NCI-H1105 (cell line): Measurements from ENCODE around the gene IL12A.

Experiments
- DNase-seq: peaks from one replicate; lab custom pipeline; 2025; lab: John Stamatoyannopoulos, UW

The IL12A gene

DNA sequence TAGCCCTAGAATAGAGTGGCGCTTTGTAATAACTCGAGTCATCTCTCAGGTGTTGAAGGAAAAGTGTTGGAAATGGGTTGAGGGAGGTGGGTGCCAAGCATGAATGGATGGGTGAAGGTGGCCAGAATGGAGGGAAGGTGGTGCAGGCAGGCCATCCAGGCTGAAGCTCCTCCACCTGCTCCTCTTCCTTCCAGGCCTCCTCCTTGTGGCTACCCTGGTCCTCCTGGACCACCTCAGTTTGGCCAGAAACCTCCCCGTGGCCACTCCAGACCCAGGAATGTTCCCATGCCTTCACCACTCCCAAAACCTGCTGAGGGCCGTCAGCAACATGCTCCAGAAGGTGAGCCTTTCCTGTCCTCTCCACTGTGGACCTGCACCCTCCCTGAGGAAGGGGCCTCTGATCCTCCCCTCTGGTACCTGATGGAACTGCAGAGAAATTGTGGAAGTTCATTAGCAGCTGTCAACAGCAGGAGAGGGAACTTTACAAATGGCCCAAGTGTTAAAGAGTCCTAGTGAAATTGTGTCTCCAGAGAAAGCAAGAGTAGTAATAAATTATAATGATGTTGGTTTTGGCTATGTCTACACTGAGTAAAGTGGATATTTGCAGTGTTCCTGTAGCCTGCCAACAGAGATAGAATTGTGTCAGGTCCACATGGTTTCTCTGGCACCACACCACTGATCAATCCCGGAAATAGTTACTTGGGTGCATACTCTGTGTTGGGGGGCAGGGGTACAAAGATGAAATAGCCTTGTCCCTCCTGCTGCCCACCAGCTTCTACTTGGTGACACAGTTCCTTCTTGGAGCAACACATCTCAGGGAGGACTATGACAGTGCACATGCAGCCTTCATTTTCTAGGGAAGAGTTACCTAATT, 1.6 kb downstream of the IL12A start:
- DNase-seq: no peak

DNA sequence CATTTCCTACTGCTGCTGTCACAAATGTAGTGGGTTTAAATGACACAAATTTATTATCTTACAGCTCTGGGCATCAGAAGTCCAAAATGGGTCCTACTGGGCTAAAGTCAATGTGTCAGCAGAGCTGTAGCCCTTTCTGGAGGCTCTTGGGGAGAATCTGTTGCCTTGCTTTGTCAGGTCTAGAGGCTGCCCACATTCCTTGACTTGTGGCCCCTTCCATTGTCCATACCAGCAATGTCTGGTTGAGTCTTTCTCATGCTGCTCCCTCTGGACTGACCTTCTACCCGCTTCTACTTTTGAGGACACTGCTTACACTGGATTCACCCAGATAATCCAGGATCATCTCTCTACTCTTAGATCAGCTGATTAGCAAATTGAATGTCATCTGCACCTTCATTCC, 3.0 kb downstream of the IL12A start:
- no peak for DNase-seq

DNA sequence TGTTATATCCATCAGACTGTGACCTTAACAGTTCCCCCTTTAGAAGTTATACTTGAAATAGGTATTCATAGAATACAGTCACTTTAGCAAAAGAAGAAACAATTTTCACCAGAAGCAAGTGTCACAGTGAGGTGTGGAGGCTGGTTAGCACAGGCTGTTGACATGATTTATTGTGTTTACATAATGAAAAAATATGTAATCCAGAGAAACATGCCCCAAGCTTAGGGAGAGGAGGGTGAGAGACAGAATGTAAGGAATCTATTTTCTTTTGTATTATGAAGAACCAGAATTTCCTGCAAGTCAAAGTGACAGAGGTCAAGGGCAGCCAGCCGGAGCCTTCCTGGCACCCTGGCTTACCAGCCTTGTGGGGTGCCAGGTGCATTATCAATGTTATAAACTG, 4.0 kb downstream of the IL12A start:
- DNase-seq: no peak

DNA sequence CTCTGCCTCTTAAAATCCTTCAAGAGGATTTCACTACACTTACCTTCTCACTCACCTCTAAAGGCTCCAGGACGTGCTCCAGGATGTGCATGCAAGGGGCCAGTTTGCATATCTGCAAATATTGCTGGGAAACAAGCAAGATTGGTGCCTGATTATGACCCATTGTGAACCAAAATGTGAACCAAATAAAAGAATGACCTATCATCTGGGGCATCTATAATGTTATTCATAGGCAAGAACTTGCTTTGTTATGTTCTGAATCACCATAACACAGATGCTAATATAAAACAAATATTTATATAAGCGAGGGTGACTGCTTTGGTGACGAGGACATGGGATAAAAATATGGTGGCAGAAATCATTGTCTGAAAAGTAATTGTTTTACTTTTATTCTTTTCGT, 5.5 kb downstream of the IL12A start:
- no peak for DNase-seq

DNA sequence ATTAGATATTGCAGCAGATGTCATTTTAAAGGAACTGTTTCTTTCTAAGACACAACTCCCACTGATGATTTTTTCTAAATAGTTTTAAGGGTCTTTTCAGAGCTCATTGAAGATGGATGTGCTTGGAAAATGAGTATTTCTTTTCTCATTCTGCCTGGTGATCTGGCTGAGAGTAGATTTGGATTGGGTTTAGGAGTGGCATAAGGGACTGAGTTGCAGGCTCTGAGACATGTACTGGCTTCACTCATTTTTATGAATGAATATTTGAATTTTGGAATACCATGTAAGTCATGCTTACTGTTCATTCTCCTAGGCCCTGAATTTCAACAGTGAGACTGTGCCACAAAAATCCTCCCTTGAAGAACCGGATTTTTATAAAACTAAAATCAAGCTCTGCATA, 6.5 kb downstream of the IL12A start:
- no peak for DNase-seq

DNA sequence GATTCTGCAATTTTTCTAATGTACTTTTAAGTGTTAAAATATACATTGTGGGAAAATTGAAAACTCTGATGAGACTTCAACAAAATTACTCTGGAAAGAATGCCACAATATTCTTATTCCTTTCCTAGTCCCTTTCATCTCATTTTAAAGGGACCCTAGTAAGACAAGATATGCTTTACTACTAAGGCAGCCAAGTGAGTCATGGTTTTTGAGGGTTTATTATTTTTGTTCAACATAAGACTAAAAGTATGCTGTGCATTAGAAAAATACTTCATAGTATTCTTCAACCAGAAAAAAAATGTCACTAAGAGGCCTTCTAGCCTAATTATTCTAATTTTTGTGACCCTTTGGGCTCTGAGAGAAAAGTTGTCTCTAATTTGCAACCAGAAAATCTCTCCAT, 7.4 kb downstream of the IL12A start:
- no peak for DNase-seq

DNA sequence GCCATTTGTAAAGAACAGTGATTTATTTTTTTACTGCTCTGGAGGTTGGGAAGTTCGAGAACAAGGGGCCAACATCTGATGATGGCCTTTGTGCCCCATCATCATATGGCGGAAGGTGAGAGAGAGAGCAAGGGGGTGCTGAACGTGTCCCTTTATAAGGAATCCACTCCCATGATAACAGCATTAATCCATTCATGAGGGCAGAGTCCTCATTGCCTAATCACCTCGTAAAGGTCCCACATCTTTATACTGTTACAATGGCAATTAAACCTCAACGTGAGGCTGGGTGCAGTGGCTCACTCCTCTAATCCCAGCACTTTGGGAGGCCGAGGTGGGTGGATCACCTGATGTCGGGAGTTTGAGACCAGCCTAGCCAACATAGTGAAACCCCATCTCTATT, 8.3 kb downstream of the IL12A start:
- DNase-seq: no peak

DNA sequence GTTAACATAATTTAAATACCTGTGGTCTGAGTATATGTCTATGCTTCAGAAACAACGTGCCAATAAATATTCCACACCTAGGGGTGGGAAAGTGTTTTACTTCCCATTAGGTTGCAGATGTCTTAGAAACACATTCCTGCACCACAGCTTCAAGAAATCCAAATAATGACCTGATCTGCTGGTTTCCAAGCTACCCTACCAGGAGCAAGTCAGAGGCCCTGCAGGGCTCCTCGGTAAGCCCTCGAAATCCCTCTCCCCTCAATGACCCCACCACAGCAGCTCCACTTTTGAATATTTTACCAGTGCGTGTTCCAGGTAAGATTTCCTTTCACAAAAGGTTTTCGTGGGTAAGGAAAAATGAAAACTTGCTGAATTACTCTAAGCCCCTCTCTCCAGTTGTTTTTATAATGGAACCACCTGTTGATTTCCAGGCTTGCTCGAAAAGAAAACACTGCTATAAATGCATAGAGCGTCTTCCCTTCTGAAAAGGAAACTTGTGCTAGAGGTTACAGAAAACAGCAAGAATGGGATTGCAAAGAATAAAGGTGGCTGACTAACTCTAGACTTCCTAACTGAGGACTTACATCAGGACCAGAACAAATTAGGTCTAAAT, 12.6 kb downstream of the IL12A start:
- no peak for DNase-seq

DNA sequence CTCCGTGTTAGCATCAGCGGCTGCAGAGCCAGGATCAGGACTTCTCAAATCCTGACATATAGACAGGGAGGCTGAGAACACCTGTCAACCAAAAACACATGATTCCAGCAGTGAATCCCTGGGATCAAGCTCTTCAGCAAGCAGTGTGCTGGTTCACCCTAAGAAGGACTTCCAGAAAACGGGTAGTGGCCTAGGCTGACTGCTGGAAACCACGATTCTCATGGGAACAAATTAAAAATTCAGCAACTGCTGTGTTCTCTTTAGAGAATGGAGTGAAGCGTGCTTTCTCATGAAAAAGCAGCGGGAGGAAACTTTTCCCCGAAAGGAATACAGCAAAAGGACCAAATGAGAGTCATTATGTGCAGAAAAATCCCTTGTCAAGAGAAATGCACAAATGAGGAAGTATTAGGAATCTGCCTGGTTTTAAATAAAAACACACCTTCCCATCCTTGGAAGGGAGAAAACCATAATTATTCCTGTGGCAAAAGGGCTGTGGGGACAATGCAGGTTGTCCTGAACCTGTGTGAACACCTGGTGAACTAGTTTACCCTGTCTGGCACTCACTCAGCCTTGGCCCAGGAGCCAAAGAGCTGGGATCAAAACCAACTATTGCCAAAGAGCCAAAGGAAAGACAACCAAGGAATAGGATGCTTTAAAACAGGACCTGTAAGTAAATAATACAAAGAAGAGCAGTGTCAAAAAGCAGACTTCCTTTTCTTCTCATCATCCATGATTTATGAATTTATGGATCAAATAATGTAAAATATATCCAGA, 13.4 kb downstream of the IL12A start:
- peak; percentile 76 for DNase-seq

DNA sequence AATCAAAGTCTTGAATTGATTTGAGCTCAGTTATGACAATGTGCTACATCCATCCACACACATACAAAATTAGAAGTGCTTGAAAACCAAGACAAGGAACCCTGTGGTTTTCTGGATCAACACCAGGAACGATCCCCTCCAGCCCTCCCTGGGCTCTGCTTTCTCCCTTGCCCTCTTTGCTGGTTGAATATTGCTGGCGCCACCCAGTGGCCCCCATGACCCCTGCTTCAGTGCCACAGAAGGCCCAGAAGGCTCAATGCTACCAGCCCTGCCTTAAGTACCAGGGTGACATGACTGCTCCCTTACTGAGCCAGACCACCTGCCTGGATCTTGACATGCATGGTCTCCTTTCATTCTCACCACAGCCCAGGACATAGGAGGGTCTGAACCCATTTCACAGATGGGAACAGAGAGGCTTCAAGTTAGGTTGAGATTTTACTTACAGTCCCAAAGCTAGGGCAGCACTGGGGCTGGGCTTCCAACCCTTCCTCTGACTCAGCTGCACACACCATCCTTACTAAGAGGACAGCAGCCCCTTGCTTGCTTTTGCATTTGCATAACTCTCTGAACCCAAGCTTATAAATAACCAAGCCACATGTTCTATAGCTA, 15.0 kb downstream of the IL12A start:
- peak; percentile 52 for DNase-seq

DNA sequence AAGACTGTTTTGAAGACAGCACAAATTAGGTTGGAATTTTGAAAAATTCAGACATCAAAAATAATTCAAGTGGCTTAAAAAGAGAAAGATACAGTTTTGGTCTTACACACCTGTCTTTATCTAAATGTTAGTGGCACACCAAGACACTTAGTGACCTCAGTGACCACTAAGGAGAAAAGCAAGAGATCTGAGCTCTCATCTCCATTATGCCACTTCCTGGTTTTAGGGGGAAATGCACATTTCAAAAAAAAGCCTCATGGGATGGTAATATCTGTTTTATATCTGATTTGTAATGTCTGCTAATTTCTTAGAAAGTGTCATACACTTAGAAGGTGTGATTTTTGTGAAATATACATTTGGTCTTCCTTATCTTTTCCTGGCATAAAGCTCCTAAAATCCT, 16.4 kb downstream of the IL12A start:
- no peak for DNase-seq

DNA sequence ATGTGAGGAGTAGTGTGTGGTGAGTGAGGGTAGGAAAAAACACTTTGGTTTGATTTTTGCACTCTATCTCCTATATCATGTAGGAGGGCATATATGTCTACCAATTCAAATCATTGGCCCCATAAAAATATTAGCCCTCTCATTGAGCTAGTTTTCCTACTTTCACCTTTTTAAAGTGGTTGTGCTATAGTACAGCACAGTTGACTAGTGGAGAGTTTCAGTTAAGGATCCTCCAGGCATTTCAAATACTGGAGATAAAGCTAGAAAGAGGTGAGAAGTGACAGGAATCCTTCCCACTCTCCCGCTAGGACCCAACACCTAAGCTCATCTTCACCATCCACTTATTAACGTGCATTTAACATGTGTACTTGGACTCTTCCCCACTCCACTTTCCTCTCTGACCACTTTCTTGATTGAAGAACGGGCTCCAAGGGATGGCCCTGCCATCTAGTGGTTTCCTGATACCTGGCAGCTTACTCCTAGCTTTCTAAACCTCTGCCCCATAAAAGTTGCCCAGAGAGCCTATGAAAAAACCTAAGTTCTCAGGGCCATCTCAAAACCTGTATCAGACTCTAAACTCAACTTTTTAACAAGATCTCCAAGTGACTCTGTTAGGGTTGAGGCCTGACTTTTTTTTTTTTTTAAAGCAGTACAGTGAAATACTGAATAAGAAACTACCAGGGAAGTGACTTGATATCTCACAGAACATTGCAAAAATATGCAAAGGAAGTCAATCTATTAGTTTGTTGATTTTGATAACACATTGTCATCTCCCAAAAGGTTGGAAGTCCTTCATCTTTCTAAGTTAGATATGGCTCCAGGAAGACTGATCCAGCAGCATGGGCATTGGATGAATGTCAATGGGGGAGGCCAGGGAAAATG, 17.9 kb downstream of the IL12A start:
- peak; percentile 80 for DNase-seq

DNA sequence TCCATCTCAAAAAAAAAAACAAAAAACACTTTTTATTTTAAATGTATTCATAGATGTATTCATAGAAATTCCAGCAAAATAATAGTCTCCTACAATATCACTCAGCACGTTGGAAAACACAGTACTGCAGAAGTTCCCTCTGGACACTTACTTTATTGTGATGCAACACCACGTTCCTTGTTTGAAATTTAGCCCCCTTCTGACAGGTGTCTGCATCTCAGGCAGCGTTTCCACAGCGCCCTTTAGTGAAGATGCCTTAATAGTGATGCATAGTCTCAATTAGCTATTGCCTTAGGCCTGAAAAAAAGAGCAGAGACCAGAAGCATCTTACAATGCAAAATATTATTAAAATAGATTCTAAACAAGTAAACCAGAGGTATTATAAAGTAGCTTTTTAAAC, 20.3 kb downstream of the IL12A start:
- DNase-seq: no peak

DNA sequence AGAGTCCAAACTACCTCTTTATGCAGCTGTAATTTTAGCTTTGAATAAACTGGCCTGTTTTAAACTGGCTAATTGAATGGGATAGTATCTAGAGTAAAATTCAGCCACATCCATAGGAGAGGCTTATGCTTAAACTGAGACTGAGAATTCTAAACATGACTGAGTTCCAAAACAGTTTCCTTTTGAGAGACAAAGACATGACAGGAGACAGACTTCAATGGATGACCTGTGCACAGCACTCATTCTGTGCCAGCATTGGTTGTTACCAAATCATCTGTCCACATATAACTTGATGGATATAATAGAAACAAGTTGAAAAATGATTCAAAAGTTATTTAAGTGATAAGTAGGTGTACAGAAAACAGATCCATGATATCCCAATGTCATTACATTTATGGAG, 20.9 kb downstream of the IL12A start:
- DNase-seq: no peak

DNA sequence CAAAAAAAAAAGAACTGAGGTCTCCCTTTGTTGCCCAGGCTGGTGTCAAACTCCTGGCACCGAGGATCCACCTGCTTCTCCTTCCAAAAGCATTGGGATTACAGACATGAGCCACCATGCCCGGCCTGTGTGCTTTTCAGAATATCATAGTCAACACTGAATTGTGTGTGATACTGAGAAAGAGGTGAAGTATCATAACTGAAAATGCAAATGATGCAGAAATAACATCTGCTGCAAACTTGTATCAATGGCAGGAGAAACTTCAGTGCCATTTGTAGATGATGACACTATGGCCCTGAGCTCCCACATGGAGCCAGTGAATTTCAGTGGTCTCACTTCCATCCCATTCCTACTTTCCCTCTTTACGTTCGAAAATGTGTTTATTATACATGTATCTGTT, 21.9 kb downstream of the IL12A start:
- DNase-seq: no peak

DNA sequence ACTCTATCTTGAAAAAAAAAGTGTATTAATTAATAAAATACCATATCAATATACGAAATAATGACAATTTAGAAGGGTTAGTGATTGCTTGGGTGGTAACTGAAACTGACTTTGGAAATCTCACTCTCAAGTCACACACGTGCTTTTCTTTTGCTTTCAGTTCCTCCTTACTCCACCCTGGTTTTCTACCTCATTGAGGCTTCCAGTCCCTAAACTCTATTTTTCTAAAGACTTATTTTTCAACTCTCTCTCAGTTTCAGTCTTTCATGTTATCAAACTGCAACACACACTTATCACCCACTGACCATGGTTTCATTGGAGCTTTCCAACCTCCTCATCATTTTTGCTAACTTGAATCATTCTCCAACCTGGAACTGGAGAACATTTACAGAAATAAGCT, 23.5 kb downstream of the IL12A start:
- no peak for DNase-seq

DNA sequence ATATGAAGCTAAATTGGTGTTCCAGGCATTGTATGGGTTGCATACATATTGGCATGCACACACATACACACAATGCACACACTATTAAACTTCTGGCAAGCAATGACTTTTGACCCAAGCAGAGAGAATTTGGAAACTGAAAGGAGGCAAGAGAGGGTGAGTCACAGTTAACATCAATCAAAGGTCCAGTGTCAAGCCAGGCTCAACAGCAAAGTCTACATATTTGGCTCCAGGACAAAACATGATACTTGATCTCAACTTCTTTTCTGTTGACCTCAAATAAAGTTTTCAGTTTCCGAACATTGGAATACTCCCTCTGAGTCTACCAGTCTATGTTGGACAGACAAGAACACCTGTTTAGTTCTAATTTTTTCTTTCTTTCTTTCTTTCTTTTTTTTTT, 28.3 kb downstream of the IL12A start:
- no peak for DNase-seq

DNA sequence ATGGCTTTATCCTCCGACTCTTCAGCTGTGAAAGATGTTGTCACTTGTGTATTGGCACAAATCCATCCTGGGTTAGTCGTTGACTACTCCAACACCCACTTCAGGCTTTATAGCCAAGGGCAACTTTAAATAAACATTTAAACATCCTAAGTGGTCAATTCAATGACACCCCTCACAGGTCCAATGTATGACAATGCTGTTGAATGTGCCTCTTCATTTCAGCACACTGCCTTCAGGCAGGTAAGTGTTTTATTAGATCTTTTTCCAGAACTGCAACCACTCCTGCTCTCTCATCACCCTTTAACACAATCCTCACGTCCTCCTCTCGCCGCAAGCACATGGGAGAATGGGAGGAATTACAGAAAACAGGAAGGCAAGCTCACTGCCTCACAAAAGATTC, 30.3 kb downstream of the IL12A start:
- peak; percentile 56 for DNase-seq

DNA sequence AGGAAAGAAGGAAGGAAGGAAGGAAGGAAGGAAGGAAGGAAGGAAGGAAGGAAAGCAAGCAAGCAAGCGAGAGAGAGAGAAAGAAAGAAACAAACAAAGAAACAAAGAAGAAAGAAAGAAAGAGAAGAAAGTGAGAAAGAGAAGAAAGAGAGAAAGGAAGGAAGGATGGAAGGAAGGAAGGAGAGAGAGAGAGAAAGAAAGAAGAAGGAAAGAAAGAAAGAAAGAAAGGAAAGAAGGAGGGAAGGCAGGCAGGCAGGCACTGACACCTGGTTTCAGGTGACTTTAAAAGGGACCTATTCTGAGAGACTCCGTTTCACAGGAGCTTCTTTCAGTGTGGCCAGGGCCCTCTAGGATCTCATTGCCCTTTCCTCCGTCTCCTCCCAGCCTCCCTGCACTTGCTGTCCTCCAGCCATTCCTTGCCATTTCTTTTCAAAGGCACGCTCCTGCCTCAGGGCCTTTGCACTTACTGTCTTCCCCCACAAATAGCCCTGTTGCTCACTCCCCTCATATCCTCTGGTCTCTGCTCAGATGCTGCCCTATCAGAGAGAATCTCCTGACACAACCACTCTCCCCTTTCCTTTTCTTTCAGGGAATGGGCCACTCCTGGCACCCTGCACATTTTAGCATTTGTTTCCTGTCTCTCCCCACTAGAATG, 31.5 kb downstream of the IL12A start:
- DNase-seq: no peak

DNA sequence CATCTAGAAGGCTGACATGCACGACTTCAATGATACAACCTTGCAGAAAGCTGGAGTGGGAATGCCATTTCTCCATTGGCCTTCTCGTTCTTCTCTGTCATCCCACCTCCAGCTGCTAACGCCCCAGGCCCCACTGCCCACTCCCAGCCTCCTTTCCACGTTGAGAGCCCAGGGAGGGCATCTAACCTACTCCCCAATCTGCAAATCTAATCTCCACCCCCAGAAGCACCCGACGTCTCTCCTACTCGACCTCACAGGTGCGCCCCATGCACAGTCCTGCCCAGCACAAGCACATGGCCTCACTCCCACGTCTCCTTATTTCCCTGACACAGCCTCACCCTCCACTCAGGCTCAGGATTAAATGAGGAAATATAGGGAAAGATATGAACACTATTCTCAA, 33.4 kb downstream of the IL12A start:
- no peak for DNase-seq

DNA sequence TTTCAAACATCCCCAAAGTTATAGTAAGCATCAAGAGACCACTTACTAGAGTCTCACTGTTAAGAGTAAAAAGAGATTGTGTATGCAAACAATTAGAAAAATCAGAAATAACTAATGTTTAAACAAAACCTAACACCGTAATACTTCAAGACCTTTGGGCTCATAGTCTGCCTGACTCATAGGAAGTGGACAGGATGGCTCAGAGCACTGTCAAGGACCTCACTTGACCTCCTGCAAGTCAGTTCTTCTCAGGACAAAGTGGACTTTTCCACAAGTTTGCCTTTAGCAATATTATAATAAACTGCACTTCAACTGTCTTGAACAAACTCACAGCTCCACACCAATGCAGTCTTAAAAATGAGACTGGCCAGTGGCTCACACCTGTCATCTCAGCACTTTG, 34.8 kb downstream of the IL12A start:
- DNase-seq: no peak
